HG03135 (cell line): ENCODE results near the gene METRNL.
"Not testable (repeated sequence)": the region's sequence is repeated elsewhere in the genome, so short reads cannot be mapped to it uniquely, and the experiment has no call there.

Experiments used
- ATAC-seq: cut with Tn5 transposase; IDR thresholded peaks from one replicate; pipeline ENCODE4 v1.9.1; 2021; ENCODE audit warnings: mild to moderate bottlenecking, moderate library complexity; ENCODE audit not compliant: unreplicated experiment

METRNL gene

DNA sequence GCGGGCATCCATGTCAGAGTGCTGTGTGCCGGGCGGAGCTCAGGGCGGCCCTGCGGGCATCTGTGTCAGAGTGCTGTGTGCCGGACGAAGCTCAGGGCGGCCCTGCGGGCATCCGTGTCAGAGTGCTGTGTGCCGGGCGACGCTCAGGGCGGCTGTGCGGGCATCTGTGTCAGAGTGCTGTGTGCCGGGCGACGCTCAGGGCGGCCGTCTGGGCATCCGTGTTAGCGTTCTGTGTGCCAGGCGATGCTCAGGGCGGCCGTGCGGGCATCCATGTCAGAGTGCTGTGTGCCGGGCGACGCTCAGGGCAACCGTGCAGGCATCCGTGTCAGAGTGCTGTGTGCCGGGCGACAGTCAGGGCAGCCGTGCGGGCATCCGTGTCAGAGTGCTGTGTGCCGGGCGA is 55.0 kb downstream of the METRNL start:
- ATAC-seq = not testable (repeated sequence)

DNA sequence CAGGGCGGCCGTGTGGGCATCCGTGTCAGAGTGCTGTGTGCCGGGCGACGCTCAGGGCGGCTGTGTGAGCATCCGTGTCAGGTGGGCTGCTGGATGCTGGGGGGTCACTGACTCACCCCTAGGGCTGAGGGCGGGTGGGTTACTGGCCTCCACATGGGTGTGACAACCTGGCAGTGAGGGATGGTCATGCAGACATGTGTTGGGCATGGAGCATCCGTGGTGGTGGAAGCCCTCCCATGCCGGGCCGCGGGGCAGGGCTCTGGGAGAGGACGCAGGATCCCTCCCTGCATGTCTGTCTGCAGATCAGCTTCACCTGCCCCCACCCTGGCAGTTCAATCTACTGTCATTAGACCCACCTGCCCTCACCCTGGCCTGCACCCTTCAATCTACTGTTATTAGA is 56.3 kb downstream of the METRNL start:
- no peak for ATAC-seq

DNA sequence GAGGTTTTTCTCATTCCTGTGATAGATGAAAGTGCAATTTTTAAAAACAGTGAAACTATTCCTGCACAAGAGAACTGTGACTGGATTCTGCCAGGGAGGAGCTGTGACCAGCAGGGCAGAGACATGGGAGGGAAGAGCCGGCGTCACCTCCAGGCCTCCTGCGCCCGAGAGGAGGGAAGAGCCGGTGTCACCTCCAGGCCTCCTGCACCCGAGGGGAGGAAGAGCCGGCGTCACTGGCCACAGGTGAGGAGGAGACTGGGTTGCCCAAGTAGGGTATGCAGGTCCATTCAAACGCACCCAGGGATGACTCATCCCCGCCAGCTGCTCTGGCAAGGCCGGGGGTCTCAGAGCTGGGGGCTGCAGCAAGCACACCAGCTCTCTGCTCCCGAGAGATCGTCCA is 56.7 kb downstream of the METRNL start:
- ATAC-seq = no peak

DNA sequence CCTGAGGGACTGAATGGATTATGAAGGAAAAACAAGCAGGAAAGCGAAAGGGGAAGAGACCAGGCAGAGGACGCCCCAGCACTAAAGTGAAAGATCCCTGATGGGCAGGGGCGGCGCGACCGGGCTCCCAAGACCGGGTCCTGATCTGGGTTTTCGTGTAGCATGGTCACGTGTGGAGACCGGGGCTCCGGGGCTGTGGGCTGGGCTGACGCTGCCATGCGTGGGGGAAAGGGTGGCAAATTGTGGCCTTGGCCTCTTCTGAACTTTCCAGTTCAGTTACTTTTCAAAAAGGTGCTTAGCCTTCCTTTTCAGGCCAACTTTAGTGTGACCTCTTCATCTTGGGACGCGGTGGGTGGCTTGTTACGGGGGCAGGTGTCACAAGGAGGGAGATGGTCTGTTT is 57.5 kb downstream of the METRNL start:
- ATAC-seq = no peak

DNA sequence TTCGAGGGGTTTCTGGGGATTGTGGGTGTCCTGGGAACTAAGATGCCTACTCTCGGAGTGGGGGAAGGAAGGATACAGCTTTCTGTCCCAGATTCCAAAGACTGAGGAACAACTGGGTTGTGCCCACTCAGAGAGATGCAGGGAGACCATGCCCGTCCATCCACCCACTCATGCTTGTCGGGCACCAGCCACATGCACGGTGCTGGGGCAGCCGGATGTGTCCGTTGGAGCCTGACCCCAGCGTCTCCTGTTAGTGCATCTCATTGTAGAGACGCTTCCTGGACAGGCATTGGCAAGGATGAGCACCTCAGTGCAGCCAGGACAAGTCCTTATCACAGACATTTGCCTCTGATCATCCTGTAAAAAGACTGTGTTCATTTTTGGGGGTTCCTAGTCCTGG is 58.1 kb downstream of the METRNL start:
- no peak for ATAC-seq

DNA sequence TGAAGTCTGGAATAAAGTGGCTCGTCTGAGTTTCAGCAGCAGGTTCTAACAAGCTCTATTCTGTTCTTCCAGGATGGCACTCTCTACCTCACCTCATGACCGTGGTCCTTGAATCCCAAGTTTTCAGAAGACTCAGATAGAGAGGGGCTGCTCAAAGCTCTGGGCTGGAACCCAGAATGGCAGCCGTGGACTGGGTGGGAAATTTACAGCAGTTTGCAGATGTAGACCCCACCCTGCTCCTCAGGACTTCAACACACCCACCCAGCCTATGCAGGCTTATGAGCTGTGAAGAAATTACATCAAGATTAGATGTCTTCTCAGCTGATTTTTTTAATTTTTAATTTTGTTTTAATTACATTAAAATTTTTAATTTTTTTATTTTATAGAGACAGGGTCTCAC is 59.4 kb downstream of the METRNL start:
- ATAC-seq = no peak

DNA sequence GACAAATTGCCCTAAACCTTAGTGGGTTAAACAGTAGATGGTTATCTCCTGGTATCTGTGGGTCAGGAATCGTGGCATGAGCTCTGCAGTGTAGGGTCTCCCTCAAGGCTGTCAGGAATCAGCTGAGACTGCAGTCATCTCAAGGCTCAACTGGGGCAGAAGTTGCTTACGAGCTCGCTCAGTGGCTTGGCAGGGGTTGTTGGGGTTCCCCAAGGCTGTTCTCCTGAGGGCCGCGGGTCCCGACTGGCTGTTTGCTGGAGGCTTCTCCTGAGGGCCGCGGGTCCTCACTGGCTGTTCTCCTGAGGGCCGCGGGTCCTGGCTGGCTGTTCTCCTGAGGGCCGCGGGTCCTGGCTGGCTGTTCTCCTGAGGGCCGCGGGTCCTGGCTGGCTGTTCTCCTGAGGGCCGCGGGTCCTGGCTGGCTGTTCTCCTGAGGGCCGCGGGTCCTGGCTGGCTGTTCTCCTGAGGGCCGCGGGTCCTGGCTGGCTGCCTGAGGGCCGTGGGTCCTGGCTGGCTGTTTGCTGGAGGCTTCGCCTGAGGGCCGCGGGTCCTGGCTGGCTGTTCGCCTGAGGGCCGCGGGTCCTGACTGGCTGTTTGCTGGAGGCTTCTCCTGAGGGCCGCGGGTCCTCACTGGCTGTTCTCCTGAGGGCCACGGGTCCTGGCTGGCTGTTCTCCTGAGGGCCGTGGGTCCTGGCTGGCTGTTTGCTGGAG is 60.3 kb downstream of the METRNL start:
- not testable (repeated sequence) for ATAC-seq

DNA sequence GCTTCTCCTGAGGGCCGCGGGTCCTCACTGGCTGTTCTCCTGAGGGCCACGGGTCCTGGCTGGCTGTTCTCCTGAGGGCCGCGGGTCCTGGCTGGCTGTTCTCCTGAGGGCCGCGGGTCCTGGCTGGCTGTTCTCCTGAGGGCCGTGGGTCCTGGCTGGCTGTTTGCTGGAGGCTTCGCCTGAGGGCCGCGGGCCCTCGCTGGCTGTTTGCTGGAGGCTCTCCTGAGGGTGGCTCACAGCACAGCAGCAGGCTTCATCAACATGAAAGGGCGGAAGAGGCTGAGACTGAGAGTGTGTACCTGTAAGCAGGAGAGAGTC is 60.8 kb downstream of the METRNL start:
- not testable (repeated sequence) for ATAC-seq

DNA sequence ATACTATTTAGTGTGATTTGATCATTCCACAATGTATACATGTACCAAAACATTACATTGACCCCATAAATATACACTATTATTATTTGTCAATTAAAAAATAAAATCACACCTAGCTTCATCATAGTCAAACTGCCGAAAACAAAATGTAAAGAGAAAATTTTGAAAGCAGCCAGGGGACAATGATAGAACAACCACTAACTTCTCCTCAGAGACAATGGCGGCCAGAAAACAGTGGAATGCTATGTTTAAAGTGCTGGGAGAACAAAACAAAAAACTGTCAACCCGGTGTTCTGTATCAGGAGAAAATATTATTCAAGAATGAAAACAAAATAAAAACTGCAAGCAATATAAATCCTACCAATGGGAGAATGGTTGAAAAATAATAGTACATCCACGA is 63.2 kb downstream of the METRNL start:
- ATAC-seq = no peak

DNA sequence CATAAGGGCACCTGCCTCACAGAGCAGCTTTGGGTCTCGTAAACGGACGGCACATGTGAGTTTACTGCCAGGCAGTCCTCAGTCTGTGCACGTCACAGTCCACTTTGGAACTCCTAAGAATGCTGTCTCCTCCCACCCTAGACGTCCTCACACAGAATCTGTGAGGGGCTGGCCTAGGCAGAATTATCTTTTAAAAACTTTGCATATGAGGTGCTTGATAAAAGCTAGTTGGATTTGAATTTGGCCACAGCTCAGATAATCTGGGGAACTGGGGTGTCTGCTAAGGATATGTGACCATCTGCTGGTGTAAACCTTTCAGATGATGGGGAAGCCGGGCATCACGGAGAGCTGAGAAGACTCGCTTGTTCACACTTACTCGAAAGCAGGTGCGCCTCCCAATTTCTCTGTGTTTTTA is 64.4 kb downstream of the METRNL start:
- no peak for ATAC-seq
